GM19099 (cell line): ENCODE measurements around the gene ATP4B.

Source experiments
- POLR2A ChIP-seq: IDR thresholded peaks from 3 replicates; pipeline ENCODE4 v1.6.1; 2011; ENCODE audit warnings: low read depth; ENCODE audit not compliant: insufficient read length; ENCODE audit errors: extremely low read depth

The ATP4B gene

GRCh38 chr13:113639616-113640262 lies 18.3 kb downstream of the ATP4B start:
- TF ChIP-seq POLR2A: no peak

- TF ChIP-seq POLR2A: no peak
These were observed 19.2 kb downstream of the ATP4B start for GRCh38 chr13:113638806-113639205.

DNA sequence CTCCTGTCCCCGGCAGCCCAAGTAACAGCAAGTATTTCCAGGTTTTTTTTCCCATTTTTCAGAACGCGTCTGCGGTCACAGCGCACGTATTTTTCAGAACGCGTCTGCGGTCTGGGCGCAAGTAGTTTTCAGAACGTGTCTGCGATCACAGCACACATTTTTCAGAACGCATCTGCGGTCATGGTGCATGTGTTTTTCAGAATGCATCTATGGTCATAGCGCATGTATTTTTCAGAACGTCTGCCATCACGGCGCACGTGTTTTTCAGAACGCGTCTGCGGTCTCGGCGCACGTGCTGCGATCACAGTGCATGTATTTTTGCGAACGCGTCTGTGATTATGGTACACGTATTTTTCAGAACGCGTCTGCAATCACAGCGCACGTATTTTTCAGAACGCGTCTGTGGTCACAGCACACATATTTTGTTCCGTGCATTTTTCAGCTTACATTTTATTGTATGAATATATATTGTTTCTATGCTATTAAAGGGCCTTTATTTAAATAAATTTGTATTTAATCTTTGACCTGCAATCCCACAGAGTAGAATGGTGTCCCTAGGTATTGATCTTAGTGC lies 19.7 kb downstream of the ATP4B start:
- no peak for TF ChIP-seq POLR2A

- TF ChIP-seq POLR2A: no peak
These were observed 20.5 kb downstream of the ATP4B start for GRCh38 chr13:113637262-113638160.

GRCh38 chr13:113636266-113636963 lies 21.6 kb downstream of the ATP4B start:
- no peak for TF ChIP-seq POLR2A

DNA sequence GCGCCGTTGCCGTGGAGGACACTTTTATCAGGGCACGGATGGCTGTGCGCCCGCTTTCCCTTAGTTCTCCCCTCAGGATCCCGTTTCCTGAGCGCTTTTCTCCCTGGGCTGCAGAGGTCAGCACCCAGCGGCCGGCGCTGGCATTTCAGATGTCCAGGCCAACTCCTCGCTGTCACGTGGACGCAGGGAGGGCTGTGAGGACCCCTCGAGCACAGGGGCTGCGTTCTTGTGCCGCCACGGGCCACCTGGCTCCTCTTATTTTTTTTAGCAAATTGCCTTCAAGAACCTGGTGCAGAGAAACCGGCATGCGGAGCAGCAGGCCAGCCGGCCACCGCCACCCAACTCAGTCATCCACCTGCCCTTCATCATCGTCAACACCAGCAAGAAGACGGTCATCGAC lies 22.3 kb downstream of the ATP4B start:
- TF ChIP-seq POLR2A: no peak

- no peak for TF ChIP-seq POLR2A
These were observed 23.0 kb downstream of the ATP4B start for GRCh38 chr13:113635048-113635420.

GRCh38 chr13:113634279-113635047 lies 23.5 kb downstream of the ATP4B start:
- no peak for TF ChIP-seq POLR2A

DNA sequence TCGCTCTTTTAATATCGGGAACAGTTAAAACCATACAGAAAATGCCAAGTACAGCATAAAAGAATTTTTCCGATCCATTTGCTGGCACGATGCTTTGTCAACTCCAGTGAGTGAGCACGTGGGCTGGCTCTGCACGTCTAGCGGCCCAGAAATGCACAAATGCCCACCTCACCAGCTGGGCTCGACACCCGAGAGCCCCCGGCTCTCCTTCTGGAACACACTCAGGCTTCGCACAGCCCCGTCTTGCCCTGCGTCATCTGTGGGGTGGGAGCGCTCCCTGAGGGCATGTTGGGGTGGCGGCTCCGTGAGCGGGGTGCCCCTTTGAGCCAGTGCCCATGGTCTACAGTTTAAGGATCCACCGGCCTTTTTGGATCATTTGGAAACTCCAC lies 24.5 kb downstream of the ATP4B start:
- no peak for TF ChIP-seq POLR2A

GRCh38 chr13:113632706-113633484 lies 25.1 kb downstream of the ATP4B start:
- no peak for TF ChIP-seq POLR2A

DNA sequence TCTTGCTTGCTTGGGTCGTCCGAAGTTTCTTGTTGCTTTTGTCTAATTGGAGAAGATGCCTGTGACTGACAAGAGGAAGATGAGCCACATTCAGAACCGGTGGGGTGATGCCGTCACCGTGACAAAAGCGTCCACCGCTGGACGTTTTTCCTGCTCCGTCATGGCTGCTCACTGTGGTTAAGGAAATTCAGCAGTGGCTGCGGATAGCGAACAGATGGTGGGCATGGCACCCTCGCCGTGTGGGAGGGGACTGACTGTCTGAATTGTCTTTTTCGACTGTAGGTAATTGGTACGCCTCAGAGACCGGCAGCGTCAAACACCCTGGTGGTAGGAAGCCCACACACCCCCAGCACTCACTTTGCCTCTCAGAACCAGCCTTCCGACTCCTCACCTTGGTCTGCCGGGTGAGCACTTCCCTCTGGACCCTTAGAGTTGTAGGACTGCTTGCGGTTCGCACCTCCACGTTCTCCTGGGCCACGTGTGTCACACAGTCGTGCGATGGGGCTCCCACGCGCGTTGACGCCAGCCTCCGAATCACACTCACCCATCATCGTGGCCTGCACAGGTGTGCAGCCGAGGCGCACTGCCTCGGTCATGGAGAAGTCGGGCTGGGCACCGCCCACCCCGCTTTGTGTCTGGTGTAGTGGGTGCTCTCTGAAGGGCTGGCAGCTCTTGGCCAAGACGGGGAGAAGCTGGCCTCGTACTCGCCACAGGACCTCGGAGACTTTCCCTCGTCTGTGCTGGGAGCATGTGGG lies 26.5 kb downstream of the ATP4B start:
- TF ChIP-seq POLR2A: no peak

DNA sequence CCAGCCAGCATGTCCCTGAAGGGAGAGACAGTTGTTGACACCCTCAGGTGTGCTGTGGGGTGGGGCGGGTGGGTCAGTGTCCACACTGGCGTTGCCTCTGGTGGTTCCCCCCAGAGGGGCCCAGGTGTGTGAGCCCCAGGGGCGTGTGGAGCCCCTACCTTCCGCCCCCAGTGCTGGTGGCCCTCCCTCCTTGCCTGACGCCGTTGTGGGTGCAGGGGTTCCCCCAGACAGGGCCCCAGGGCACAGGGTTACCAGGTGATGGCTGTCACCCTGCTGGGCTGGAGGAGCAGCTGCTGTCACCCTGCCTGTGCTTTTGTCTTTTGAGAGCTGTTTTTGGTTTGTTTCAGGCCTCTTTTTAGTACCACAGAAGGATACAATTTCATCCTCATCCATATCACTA lies 27.2 kb downstream of the ATP4B start:
- no peak for TF ChIP-seq POLR2A

- TF ChIP-seq POLR2A: no peak
These were observed 27.7 kb downstream of the ATP4B start for GRCh38 chr13:113630296-113630695.
